GM12892 (cell line): ENCODE measurements around the gene SPECC1L.

Experiments
- POLR2A ChIP-seq: IDR thresholded peaks from 2 replicates; pipeline ENCODE4 v1.6.1; 2011; ENCODE audit warnings: low read depth, low read length, control low read depth
- POLR2AphosphoS5 ChIP-seq: IDR thresholded peaks from 2 replicates; pipeline ENCODE4 v1.6.1; 2011; ENCODE audit warnings: low read depth, low read length, control low read depth

- TF ChIP-seq POLR2AphosphoS5, result no peak
- TF ChIP-seq POLR2A, result no peak
Measured at GRCh38 chr22:24440270-24440717, 169.7 kb downstream of the SPECC1L start.
